NCI-H345 treated with DMSO at 0.1 percent for 48 hours (cell line): ENCODE results near the gene NR6A1.
"Not testable (repeated sequence)": the region's sequence is repeated elsewhere in the genome, so short reads cannot be mapped to it uniquely, and the experiment has no call there.

Experiments used
- DNase-seq: peaks from one replicate; lab custom pipeline; 2025; ENCODE audit not compliant: unreplicated experiment; lab: John Stamatoyannopoulos, UW

Gene NR6A1

DNA sequence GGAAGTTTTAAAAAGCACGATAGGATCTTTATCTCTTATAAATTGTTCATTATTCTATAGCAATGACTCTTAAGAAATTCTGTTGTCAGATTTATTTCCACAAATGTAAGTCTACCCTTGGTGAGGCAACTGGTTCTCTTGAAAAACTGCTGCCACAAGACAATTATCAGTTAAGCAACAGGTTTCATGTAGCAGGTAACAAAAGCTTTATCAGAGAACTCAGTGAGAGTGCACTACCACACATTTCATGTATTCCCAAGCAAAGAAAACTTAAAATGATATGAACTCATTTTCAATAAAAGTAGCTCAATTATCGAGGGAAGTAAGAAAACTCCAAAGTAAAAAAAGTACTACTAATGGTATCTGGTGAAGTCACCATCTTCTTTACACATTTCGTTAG lies 9.4 kb downstream of the NR6A1 start:
- no peak for DNase-seq

DNA sequence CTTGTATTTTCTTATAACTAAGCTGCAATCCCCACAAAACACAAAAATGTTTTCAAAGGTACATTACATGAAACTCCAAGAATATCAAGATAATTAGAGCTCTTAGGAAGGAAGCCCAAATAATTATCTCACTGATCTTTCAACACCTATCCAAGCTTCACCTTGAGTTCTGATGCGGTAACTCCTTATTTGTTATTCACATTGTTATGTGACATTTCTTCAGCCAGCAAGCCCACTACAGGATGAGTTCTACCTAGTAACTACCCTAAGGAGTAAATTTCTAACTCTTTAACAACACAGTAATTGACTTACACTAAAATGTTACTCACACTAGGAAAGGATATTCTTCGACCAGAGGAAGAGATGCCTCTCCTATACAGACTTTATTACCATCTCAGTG lies 9.9 kb downstream of the NR6A1 start:
- DNase-seq = no peak

DNA sequence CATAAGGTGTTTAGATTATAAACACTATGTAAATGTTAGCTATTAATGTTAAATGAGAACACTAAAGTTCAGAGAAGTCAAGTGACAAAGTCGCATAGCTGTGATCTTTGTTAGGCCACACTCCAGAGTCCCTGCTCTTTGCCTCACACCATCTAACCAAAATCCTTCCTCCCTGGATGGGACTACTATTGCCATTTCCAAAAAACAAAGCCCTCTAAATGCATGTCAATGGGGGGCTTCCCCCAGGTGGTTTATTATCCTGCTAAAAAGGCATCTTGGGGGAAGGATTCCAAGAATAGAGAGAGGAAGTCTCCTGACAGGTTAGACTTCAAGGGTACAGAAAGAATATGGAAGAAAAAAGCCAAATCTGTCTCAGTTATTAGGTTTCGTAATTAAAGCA lies 10.4 kb downstream of the NR6A1 start:
- no peak for DNase-seq

GRCh38 chr9:124759327-124759726 lies 11.8 kb downstream of the NR6A1 start:
- DNase-seq = no peak

GRCh38 chr9:124758691-124759090 lies 12.4 kb downstream of the NR6A1 start:
- DNase-seq = no peak

GRCh38 chr9:124758061-124758460 lies 13.1 kb downstream of the NR6A1 start:
- no peak for DNase-seq

DNA sequence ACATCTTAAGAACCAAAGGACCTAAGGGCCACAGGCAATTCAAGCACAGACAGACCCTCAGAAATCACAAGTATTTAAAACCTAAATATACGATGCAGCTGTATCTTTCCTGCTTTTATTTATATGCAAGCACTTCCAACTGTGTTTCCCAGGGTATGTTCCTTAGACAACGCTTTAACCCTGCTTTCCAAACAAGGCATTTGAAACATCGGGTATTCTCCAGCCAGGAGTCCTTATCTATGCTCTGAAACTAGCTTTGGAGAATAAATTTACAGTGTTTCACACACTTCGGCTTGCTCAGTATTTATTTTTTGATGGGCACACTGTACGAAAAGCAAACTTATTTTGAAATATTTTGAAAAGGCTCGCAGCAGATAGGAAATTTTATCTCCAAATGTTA lies 13.5 kb downstream of the NR6A1 start:
- no peak for DNase-seq

GRCh38 chr9:124756011-124756410 lies 15.1 kb downstream of the NR6A1 start:
- no peak for DNase-seq

DNA sequence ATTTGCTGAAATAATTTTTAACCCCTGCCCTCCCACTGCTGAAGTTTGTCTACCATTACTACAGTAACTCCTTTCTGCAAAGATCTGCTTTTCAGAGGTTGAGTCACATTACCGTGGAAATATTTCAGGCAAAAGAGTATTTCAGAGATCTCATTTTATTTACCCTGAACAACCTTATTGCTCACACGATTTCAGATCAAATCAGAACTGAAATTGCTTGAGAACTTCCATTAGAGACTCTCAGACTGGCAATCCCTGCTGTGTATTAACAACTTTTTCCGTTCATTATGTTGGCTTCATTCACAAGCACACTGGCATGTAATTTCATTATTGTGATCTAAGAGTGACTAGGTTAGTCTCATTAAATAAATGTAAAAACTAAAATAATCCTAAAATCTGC lies 16.1 kb downstream of the NR6A1 start:
- DNase-seq = no peak

GRCh38 chr9:124754289-124754688 lies 16.8 kb downstream of the NR6A1 start:
- no peak for DNase-seq

GRCh38 chr9:124752967-124753366 lies 18.1 kb downstream of the NR6A1 start:
- no peak for DNase-seq

DNA sequence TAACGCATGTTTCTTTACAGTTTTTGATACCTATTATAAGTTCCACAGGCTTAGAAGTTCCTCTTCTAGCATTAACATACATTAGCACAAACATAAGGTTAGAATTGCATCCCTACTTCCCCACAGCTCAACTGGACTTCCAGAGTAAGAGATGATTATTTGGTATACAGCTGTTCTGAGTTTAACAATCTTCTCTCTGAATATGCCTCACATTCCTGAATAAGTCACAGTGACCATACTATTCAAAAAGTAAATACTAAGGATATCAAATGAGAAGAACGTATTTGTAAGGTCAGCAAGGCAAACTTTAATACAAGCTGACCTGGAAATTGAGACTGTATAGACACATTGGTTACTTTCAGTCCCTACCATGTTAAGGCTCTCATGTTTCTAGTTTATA lies 21.3 kb downstream of the NR6A1 start:
- DNase-seq = no peak

DNA sequence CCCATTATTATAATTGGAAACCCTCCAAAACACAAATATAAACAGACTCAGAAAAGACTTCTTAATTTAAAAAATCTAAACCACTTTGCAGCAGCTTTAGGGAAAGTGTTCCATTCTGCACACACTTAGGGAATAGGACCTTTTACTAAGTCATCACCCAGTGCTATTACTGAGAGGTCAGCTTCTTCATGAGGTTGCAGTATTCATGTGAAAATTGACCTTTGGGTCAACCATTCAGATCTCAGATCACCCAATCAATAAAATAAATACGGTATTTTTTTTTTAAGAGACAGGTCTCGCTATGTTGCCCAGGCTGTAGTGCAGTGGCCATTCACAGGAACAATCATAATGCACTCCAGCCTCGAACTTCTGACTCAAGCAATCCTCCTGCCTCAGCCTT lies 21.8 kb downstream of the NR6A1 start:
- DNase-seq = no peak

DNA sequence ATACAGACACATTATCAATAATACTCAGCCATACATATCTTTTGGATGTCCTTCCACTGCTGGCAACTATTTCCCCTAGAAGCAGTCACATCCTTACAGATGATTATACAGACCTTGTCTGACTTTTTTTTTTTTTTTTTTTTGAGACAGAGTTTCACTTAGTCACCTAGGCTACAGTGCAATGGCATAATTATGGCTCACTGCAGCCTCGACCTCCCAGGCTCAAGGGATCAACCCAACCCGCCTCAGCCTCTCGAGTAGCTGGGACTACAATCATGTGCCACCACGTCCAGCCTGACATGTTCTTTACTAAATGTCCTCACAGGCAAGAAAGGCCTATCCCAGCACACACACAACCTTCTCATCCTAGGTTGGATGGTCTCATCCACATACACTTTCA lies 24.0 kb downstream of the NR6A1 start:
- DNase-seq = no peak

GRCh38 chr9:124743686-124744348 lies 27.3 kb downstream of the NR6A1 start:
- DNase-seq = no peak

DNA sequence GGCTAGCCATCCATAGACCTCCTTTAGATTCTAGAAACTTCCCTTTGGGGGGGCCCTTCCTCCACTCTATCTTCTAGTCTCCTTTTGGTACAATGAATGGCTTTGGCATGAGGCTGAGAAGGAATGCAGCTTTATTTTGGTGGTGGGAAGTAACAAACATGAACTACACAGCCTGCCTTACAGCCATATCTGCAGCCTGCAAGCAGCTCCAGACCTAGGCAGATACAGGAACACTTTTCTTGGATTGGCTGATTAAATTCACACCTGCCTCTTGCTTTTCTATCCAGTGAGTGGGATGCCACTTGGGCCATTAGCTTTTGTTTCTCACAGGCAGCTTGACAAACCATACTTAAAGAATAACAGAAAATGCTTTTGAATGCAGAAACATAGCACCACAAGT lies 28.2 kb downstream of the NR6A1 start:
- DNase-seq = no peak

GRCh38 chr9:124741662-124742061 lies 29.4 kb downstream of the NR6A1 start:
- DNase-seq = no peak

DNA sequence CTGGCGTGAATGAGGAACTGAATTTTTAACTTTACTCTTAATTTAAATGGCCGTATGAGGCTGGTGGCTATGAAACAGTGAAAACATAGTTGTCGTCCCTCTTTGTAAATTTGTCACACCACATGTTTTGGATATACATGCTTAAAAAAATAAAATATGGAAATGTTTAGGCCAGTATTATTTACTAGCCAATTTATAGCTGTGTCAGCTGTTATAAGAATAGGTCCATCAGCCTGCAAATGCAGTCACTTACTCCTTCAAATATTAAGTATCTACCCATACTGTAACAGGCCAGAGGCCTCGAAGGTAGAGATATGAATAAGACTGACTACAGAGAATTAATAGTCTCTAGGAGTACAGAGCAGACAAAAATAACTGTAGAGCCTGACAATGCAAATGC lies 30.0 kb downstream of the NR6A1 start:
- DNase-seq = no peak

- DNase-seq = no peak
These were observed 31.8 kb downstream of the NR6A1 start for GRCh38 chr9:124739360-124739759.

GRCh38 chr9:124738075-124738474 lies 33.0 kb downstream of the NR6A1 start:
- not testable (repeated sequence) for DNase-seq

- DNase-seq = no peak
These were observed 36.0 kb downstream of the NR6A1 start for GRCh38 chr9:124735121-124735520.

DNA sequence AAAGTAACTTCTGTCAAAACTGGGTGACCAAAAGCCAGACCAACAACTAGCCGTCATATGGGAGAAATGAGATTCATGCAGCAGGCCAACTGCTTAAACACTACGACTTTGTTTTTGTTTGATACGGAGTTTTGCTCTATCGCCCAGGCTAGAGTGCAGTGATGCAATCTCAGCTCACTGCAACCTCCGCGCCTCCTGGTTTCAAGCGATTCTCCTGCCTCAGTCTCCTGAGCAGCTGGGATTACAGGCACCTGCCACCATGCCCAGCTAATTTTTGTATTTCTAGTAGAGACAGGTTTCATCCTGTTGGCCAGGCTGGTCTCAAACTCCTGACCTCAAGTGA lies 36.4 kb downstream of the NR6A1 start:
- DNase-seq = not testable (repeated sequence)

DNA sequence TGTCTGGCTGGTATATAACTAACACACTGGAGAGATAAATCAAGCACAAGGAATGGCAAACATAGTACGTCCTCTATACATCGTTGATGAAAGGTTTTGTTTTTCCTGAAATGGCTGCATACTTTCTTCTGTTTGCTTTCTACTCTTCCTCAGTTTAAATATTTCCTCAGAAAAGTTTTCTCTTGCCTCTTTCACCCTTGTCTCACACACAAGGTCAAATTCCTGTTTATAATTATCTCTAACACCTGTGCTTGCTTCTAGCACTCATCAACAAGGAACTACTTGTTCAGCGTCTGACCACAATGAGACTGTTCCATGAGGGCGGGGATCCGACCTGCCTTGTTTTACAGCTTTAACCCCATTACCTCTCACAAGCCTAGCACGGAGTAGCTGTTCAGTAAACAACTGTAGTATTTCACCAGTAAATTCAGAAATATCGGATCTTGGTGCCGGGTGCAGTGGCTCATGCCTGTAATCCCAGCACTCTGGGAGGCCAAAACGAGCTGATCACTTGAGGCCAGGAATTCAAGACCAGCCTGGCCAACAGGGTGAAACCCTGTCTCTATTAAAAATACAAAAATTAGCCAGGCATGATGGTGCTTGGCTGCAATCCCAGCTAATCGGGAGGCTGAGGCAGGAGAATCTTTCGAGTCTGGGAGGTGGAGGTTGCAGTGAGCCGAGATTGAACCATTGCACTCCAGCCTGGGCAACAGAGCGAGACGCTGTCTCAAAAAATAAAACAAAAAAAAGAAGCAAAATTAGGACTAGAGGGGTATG lies 37.0 kb downstream of the NR6A1 start:
- no peak for DNase-seq
